HG03097 (cell line): ENCODE results near the gene PABPN1L.

ENCODE experiments used
- ATAC-seq: cut with Tn5 transposase; IDR thresholded peaks from one replicate; pipeline ENCODE4 v1.9.1; 2021; ENCODE audit not compliant: unreplicated experiment, low FRiP score

The PABPN1L gene, protein sequence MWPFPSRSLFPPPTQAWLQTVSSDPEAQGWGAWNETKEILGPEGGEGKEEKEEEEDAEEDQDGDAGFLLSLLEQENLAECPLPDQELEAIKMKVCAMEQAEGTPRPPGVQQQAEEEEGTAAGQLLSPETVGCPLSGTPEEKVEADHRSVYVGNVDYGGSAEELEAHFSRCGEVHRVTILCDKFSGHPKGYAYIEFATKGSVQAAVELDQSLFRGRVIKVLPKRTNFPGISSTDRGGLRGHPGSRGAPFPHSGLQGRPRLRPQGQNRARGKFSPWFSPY

DNA sequence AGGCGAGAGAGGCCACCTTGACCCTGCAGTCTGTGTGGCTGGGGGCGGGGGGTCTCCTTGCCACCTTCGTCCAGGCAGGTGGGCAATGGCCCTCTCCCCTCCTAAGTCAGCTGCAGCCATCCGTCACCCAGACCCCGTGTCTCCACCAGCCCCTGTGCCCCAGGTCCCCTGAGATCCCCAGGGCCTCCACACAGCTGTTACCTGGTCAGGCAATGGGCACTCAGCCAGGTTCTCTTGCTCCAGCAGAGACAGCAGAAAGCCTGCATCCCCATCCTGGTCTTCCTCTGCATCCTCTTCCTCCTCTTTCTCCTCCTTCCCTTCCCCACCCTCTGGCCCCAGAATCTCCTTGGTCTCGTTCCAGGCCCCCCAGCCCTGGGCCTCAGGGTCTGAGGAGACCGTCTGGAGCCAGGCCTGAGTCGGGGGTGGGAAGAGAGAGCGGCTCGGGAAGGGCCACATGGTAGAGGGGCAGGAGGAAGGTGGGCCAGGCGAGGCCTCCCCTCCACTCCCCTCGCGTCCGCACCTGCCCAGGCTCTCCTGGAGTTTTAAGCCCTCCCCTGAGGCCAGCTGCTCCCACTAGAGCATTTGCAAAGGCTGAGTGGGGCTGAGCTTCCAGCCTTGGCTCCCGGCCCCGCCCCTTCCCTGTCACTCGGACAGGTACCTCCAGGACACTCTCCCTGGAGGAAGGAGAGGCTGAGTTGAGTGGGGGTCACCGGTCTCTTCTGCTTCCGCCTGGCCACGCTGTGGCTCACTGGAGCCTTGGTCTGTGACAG lies at the start of gene PABPN1L:
TSS of gene PABPN1L (minus strand) at position 510 of the 770 bp plus-strand sequence. CDS start at position 456, 54 bp downstream.
- ATAC-seq, result no peak

DNA sequence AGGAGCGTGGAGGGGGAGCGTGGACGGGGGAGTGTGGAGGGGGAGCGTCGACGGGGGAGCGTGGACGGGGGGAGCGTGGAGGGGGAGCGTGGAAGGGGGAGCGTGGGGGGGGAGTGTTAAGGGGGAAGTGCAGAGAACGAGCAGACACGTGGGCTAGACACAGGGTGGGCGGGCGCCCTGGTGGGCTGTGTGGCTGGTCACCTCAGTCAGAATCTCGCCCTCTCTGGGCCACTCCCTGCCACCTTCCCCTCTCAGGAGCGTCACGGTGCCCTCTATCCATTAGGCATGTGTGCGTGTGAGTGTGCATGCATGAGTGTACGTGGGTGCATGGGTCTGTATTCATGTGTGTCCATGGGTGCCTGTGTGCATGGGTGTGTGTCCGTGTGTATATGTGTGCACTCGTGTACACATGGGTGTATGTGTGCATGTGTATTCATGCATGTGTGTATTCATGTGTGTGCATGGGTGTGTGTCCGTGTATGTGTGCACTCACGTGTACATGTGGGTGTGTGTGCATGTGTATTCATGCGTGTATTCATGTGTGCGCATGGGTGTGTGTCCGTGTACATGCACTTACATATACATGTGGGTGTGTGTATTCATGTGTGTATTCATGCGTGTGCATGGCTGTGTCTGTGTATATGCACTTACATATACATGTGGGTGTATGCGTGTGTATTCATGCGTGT lies 49.3 kb upstream of the PABPN1L start:
- ATAC-seq, result no peak

DNA sequence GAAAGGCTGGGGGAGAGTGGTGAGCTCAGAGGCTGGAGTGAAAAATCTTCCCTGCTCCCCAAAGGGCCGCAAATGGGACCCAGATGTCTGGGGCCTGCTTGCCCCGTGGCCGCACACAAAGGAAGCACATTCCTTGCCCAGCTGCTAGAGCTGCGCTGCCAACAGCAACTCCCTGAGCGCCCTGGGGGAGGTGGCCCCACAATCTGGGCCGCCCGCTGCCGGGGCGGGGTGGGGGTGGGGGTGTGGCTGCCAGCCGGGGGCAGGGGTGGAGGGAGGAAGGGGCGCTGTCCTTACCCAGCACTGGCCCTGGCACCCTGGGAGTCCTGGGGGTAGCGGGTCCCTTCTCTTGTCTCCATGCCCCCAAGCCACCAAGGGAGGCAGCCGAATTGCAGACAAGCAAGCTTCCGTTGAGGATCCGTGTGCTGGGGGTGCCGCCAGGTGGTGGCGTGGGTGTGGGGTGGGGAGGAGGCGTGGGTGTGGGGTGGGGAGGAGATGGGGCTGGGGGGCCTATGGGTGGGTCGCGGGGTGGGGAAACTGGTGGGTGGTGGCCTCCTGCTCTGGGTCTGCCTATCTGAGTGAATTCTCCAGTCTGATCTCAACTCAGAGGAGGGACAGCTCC lies 48.4 kb upstream of the PABPN1L start:
- ATAC-seq, result no peak

DNA sequence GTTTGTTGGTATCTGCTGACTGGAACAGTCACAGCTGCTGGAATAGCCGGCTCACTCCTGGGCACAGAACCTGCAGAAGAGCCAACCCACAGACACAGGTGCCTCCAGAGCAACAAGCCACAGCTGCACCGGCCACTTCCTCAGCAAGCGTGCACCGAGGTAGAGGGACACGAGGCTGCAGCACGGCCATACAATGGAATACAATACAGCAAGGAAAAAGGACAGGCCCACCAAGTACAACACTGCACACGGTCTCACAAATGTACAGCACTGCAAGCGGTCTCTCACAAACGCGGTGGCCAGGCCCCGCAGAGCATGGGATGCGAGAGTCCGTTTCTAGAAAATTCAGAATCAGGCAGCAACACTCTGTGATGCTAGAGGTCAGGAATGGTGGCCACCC lies 47.4 kb upstream of the PABPN1L start:
- ATAC-seq, result no peak

DNA sequence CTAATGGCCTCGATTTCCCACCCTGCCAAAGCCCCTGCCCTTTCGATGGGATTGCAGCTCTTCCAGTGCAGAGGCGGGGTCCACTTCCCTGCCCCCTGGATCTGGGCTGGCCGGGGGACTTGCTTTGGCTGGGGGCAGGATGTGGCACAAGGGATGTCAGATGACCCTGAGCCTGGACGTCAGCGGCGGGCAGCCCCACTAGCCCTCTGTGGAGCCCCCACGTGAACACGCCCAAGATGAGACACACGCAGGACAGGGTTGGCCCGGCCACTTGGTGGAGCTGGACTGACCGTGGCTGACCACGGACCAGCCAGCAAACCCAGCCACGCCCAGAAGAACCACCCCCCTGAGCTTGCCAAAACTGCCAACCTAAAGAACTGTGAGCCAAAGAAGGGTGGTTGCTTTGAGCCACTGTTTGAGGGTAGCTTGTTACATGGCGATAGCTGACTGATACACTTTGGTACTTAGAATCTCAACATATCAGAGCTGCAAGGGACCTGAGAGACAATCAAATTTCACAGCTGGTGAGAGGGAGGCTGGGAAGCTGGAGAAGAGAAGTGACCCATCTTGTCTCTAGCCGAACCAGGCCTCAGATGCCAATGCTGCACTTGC lies 46.6 kb upstream of the PABPN1L start:
- ATAC-seq, result no peak

DNA sequence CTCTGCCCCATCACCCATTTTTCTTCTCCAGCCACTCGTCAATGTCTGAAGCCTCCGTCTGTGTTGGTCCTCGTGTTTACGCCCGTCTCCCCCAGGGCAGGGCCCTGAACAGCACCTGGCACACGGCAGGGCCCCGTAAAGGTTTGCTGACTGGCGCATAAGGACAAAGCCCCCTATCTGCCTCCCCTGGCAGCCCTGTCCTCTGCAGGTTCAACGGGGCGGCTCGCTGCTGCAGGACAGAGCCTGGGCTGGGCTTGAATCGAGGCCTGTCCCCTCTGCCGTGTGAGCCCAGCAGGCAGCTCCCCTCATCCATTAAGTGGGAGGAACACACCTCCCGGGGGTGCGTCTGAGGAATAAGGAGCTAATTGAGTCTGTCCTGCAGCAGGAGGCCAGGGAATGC lies 46.1 kb upstream of the PABPN1L start:
- ATAC-seq, result no peak

DNA sequence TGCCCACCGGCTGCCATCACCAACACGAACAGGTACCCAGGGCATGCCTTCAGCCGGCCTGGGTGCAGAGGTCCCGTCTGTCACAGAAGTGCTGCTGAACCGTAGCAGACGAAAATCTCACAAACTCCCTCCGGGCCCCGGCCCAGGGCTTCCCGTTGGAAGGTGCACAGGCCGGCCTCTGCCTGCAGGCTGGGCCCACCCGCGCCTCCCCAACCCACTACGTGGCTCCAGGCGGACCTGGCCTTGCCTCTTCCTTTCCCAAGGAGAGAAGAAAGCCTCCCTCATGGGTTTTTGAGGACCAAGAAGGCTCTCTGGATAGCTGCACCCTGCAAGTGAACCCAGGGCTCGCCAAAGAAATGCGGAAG lies 45.5 kb upstream of the PABPN1L start:
- no peak for ATAC-seq

DNA sequence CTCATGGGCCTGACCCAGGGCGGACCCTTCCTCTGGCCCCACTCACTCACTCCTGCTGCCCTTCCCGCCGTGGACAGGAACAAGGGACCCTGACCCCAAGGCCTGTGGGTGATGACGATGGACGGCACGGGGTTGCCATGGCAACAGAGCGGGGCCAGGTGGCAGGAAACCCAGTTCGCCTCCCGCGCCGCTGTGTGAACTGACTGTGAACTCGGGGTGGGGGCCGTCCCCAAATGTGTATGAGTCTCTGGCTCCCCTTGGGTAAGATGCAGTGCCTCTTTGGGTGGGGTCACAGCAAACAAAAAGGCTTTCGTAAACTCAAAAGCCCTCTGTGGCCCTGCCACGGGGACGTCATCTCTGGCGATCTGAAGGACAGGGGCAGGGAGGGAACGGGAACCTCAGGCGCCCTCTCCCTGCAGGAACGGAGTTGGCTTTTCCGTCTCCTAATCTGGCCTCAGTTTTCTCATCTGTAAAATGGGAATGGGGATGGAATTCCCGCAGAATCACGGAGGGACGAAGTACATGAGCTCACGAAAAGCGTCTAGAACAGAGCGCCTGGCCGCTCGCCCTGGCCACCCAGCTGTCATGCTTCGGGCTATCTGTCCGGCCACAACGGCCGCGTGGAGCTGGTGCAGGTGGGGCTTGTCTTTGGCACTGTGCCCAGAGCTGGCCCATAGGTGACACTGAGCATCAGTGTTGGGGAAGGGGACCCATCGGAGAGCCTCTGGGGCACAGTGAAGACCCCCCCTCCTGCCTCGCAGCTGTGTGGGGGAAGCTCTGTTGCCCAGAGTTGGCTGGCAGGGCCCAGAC lies 44.9 kb upstream of the PABPN1L start:
- no peak for ATAC-seq

DNA sequence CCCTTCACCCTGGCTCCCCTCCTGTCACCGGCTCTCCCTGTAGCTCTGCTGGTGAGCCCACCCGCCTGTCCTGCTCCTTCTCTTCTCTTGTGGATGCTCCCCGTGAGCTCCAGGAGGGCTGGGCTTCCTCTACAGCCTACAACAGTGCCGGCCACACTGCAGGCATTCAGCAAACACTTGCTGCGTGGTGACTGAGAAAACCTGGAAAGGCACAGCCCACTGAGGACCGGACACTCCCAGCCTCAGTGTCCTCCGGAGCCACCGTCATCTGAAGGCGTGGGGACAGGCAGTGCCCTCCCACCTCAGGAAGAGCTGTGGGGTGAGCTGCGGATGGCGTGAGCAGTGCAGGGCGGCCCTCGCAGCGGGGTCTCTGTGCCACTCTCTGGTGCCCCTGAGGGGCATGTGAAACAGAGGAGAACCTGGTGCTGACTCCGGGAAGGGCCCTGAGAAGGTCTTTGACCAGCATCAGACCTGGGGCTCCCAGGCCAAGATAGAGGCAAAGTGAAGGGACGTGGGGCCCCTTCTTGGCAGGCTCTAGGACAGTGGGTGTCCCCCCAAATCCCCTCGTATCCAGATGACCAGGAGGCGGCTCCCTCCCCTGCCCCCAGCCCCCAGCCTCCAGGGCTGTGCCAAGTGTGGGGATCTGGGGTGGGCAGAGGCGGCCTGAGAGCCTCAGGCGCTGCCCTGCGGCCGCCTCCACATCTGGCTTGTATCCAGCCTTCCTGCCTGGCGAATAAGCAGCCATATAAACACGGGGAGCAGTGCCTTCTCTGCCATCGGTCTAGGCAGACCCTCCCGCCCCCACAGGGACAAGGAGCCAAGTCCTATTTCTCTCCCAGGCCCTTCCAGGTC lies 44.0 kb upstream of the PABPN1L start:
- ATAC-seq, result no peak

DNA sequence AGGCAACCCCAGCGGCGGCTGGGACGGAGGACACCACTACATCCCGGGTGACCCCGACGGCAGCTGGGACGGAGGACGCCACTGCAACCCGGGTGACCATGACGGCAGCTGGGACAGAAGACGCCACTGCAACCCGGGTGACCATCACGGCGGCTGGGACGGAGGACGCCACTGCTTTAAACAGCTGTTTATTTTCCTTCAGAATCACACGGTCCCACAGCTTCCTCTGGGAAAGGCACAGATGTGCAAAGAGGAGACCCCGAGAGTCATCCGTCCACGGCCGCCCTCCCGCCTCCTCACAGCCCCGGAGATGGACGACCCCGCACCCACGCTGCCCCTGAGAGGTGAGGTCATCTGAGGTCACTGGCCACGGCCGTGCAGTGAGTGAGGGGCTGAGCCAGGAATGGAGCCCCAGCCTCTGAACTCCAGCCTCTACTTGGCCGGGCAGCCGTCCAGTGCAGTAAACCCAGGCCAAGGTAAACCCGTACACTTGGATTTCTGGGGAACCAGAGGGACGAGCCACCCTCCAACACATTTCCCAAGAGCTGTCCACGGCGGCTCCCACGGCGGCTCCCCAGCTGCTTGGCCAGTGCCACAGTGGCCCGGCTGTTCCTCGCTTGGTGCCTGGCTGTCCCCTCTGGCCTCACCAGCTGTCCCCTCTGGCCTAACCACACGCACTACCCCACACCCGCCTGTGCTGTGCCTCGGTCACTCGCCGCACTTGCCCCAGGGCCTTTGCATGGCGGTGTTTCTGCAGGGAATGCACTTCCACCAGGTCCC lies 43.2 kb upstream of the PABPN1L start:
- no peak for ATAC-seq

DNA sequence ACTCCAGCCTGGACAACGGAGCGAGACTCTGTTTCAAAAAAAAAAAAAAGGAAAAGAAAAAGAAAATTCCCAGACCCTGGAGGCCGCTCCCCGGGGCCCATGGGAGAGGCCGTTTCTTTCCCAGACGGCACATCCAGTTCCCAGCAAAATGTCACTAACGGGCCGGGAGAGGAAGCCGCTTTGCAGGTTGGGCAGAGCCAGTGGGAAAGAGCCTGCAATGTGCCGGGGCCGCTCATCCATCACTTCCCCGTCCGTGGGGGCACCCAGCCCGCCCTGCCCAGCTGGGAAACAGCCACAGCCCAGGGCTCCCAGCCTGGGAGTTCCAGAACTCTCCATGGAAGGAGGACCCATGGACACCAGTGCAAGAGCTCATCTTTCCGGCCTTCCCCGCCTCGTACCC lies 41.8 kb upstream of the PABPN1L start:
- ATAC-seq, result no peak

DNA sequence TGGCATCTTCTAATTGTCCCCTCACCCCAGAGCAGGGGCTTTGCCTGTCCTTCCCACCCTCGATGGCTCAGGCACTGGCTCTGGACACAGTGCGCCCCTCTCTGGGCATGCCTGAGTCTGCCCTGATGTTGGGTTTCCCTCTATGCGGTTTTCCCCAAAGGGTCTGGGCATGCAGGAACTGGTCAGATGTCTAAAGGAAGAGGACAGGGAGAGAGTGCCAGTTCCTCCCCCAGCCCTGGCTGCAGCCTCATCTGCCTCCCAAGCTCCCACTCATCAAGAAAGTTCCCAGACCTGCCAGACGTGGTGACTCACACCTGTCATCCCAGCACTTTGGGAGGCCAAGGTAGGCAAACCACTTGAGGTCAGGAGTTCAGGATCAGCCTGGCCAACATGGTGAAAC lies 41.3 kb upstream of the PABPN1L start:
- ATAC-seq, result no peak

DNA sequence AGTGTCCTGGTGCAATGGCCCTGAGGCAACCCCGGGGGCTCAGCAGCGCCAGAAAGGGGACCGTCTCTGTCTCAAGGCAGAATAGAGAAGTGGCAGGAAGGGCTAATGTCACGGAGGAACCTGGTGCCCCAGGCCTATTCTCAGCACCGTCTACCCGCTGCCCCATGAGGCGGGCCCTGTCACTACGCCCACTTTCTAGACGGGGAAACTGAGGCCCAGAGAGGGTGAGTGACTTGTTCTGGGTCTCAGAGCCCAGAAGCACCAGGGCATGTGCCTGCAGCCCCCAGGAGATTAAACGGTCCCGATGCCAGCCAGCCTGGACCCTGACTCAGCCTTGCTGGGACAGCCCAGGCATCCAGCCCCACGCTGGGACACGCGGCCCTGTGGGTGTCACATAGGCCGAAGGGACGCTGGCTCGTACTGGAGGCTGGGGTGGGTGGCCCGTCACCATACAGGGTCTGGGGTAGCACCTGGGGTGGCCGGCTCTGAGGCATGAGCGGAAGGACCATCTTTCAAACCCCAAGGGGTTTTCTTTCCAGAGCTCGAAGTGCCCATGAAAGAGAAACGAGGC lies 40.2 kb upstream of the PABPN1L start:
- no peak for ATAC-seq

DNA sequence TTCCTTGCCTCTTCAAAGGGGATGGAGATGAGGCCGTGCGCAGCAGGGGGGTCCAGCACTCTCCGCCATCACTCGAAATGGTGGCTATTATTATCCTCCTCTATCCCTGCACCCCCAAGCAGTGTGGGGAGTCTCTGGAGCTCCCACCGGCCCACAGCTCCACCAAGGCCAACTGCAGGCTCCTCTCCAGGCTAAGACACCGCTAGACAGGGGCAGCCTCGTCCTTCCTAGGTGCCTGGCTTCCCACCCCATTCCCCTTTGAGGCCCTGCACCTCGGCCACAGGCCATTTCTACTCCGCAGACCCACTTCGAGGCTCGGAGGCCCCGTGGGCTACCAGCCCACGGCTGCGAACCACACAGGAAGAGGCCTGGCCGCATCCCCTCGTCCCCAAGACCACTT lies 39.6 kb upstream of the PABPN1L start:
- no peak for ATAC-seq

DNA sequence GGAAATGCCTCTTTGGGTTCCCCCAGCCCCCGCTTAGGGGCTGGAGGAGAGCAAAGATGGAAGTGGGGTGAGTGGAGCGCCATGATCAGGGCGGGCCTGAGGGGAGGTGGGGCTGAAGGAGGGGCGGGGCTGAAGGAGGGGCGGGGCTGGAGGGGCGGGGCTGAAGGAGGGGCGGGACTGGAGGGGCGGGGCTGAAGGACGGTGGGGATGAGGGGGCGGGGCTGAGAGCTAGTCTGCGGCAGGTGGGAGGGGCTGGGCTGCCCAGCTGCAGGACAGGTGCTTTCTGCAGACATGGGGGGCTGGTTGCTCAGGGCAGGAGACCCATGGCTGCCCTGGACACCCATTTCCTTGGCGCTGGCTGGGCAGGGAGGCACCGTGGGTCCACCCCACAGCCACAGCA lies 39.1 kb upstream of the PABPN1L start:
- ATAC-seq, result no peak

DNA sequence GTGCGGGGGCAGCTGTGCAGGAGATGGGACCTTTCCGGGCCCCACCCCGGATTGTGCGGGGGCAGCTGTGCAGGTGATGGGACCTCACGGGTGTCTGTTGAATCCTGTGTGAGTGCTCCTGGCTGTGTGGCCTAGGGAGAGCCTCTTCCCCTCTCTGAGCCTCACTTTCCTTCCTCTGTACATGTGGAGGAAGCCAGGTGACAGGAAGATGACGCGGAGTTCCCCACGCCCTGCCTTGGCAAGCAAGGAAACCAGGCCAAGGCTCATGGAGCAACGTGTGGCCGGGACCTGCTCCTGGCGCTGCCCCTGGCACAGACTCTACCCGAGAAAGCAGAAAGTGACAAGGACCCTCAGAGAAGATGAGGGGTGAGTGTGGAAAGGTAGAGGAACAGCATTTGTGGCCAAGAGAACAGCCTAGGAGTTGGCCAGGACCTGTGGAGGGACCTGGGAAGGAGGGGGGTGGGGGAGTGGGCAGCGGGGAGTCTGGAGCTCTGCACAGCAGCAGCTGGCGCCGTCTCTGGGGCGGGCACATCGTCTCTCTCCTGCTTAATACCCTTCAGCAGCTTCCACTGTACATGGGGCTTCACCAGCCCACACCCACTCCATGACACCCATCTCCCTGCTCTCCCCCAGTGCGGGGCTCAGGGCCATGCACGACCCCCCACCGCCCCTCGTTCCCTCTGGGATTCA lies 38.4 kb upstream of the PABPN1L start:
- ATAC-seq, result no peak

DNA sequence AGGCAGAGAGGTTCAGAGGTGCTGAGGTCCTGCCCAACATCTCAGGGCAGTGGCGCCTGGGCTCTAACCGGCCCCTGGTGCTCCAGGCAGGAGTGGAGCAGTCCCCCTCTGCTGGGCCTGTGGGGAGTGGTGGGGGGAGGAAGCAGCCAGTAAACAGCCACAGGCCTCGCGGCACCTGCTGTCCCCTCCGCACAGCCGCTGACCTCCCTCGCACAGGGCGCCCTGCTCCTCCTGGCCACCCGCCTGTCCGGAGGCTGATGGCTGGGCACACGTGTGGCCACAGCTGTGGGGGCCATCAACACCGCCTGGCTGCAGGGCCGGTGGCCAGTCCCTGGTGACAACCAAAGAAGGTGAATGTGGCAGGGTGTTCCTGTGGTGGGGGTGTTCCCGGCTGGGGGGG lies 36.8 kb upstream of the PABPN1L start:
- ATAC-seq, result no peak

DNA sequence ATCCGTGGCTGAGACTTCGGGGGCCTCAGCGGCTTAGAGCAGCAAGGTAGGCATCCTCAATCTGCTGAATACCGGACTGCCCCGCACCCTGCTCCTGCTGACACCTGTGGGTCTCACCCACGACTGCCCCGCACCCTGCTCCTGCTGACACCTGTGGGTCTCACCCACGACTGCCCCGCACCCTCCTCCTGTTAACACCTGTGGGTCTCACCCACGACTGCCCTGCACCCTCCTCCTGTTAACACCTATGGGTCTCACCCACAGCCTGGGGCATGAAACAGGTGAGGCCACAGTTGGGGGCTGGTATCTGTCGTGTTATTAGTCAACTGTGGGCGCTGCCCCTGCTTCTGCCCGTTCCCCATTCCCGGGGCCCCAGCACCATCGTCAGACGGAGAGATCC lies 36.3 kb upstream of the PABPN1L start:
- no peak for ATAC-seq
